HTERT RPE-1 (cell line): ENCODE results near the gene KCNK2.
"Not testable (repeated sequence)": the region's sequence is repeated elsewhere in the genome, so short reads cannot be mapped to it uniquely, and the experiment has no call there.

Experiments used
- in situ Hi-C: fragments of 300-500 bp; cut with MboI; formaldehyde crosslinking; loops from 4 replicates; pipeline ENCODE4 v1.14.3; 2020; ENCODE audit warnings: low sequenced_read_pairs

KCNK2 gene

GRCh38 chr1:215147024-215147423, 64.5 kb downstream of the KCNK2 start:
- in situ Hi-C loops: no loop called here

DNA sequence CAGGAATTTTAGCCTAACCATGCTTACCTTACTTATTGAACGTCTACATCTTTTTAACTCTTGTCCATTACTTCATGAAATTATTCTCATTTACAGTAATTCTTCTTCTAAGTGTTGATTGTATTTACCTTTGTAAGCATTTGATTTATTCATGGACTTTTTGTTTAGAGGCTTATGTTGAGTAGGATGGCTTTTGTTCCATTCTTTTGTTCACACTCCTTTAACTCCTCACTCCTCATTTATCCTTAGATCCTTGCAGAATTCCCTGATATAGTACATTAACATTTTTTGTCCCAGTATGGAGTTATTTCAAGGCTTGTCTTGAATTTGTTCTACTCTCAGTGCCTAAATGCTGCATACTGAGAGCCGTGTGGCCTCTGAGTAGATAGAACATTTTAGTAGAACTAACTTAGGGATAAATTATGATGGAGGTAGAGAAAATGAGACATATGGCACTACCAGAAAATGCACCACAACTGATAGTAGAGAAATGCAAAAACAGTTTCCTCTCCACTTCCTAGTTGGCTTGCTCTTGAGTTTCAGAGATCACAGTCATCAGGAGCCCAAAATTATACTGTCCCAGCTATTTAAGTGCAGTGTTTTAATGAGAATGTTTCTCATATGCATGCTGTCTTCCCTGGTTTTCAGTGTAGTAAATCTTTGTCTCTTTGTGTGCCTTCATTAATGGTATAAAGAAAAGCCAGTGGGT, 69.5 kb downstream of the KCNK2 start:
- in situ Hi-C loops: no loop called here

- in situ Hi-C loops: no loop called here
Measured at GRCh38 chr1:215156232-215156631, 73.7 kb downstream of the KCNK2 start.

DNA sequence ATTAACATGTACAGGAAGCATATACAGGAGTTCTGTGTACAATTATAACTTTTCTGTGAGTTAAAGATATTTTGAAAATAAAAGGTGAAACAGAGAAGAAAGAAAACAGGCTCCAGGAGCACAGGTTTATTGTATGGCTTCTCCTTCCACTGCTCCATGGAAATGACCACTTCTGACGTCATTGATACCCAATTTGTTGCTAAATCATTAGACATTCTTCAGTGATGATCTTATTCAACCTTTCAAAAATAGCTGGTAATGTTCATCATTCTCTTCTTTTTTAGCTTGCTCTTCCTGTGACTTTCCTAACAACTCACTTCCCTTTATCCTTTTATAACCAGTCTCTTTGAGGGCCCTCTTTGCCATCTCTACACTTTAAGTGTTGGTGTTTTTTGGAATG, 77.8 kb downstream of the KCNK2 start:
- in situ Hi-C loops: no loop called here

DNA sequence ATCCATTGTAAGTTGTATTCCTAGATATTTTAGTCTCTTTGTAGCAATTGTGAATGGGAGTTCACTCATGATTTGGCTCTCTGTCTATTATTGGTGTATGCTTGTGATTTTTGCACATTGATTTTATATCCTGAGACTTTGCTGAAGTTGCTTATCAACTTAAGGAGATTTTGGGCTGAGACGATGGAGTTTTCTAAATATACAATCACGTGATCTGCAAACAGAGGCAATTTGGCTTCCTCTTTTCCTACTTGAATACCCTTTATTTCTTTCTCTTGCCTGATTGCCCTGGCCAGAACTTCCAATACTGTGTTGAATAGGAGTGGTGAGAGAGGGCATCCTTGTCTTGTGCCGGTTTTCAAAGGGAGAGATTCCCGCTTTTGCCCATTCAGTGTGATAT, 80.6 kb downstream of the KCNK2 start:
- in situ Hi-C loops: not testable (repeated sequence)

DNA sequence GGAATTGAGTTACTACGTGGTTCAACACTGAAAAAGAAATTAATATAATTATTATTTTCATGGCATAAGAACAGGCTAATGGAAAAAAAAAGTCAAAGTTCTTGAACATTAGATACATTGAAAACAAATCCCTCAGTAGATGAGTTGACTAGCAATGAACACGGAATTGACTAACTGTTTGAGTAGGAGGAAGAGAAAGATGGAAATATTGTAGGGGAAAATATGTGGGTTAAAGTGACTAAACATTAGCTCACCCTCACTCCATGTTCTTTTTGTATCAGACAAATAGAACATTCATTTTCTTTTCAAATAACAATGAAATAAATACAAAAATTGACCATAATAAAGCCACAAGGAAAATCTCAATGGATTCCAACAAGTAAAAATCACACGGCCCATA, 84.3 kb downstream of the KCNK2 start:
- in situ Hi-C loops: no loop called here

DNA sequence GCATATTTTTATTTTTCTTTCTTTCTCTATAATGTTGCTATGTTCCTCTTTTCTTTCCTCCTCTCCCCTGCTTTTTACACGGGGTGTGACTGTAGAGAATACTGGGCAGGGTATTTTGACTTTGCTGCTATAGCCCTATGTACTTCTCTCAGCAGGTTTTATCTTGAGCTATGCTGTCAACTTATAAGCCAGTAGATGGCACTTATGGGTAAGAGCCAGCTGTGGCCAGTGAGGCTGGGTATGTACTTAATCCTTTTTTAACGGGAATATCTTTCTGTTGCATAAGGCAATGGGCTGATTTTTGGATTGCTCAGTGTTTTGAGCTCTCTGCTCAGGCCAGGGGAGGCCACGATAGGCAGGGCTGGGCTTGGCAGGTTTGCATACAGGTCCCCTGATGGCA, 99.0 kb downstream of the KCNK2 start:
- in situ Hi-C loops: no loop called here

- in situ Hi-C loops: no loop called here
Measured at GRCh38 chr1:215185067-215185620, 102.6 kb downstream of the KCNK2 start.

DNA sequence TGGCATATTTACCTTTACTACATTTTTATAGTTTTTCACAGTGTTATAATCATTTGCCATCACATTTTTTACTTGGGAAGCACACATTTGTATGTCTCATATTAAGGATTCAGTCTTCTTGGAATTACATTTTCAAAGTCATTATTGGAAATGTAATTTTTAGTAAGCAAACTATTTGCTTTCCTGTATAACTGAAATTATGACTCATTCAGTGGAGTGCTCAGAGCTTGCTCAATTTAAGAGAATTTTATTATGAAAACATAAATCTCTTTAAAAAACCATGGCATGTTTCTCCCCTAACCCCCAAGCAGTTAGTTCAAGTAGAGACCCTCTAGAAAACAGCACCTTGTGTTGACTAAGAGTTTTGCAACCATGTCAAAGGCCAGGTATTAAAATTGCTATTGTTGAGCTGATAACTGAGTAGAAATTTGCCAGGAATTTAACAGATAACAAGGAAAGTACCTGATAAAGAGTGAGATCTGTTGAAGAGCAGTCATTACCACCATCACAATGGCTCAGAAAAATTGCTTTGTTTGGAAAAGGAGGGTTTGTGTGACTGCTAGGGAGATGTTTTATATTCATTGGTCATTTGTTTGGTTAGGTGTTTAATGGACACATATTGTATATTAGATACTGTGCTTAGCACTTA, 105.9 kb downstream of the KCNK2 start:
- in situ Hi-C loops: no loop called here

DNA sequence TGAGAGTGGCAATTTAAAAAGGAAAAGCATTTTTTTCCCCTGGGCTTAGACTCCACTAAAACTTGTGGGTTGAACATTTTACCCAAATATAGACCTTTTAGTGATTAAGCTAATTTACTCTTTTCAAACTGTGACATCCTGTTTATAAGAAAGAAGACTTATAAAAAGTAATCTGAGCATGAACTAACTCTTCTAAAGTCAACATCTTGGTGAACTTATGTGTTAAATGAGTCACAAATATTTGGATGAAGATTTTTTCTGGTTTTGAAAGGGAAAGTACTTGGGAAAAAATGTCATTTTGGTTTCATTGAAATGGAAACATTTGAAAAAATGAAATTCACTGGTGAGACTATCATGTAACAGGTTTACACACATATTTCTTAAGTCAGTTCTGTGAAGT, 109.8 kb downstream of the KCNK2 start:
- in situ Hi-C loops: no loop called here

DNA sequence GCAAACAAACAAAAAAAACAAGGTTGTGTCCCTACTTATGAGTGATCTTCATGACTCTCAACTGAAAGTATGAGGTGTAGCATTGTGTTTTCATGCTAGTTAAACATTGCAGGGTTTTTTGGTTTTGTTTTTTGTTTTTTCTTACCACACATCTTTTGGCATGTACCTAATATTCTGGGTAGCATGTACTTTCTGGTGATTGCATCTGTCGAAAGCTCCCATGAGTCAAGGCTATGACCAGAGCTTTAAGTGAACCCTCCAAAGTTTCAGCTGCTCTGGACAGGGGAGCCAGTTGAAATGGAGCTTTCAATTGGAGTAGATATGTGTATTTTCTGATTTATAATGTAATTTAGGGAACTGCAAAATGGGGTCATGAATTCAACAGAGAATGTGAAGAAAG, 115.5 kb downstream of the KCNK2 start:
- in situ Hi-C loops: no loop called here

DNA sequence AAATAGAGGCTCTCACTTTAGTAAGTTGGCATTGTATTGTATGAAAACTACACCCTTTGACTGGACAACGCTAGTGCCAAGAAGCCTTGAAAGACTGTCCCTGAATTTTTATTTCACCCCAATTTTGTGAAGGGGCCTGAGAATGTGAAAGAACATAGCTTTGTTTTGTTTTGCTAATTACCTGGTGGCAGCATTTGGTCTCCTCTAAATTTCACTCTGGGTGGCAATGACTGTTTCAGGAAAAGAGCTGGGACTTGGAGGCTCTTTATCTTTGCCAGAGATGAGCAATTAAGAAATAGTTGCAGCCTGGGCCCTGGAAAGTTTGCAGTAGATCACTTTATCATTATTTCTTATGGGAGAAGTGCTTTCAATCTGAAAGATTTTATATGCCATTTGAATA, 117.6 kb downstream of the KCNK2 start:
- in situ Hi-C loops: no loop called here

- in situ Hi-C loops: no loop called here
Measured at GRCh38 chr1:215201283-215201682, 118.7 kb downstream of the KCNK2 start.

- in situ Hi-C loops: no loop called here
Measured at GRCh38 chr1:215202868-215203267, 120.3 kb downstream of the KCNK2 start.

- in situ Hi-C loops: no loop called here
Measured at GRCh38 chr1:215210167-215210566, 127.6 kb downstream of the KCNK2 start.

DNA sequence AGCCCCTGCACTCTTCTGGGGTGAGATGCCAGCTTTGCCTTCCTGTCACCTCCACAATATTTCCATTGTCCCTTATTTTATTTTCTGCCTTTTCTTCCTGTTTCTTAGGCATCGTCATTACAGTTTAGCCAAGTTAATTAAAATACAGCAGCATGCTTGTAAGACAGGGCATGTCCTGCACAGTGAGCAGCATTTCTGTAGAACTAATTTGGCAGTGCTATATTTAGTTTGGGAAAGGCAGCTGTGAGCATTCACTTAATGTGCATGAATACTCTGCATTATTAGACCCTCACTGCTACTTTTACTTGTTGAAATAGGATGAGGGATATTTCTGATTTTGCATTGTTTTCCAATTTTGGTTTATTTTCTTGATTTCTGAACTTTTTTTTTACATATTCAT, 133.3 kb downstream of the KCNK2 start:
- in situ Hi-C loops: no loop called here

DNA sequence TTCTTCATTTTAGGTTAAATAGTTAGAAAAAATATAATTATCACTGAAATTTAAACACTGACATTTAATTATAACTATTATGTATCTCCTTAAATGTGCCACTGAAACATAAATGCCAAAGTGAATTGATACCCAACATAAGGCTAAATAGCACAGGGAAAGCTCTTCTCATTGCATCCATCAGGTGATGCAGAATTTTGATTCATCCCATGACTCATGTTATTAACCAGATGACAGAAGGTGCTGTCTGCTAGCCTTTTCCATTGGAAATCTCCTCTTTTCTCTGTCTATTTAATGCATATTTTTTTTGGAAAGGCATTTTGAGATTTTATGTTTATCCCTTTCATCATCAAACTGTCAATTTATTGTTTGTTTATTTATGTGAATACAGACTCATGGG, 136.8 kb downstream of the KCNK2 start:
- in situ Hi-C loops: no loop called here

DNA sequence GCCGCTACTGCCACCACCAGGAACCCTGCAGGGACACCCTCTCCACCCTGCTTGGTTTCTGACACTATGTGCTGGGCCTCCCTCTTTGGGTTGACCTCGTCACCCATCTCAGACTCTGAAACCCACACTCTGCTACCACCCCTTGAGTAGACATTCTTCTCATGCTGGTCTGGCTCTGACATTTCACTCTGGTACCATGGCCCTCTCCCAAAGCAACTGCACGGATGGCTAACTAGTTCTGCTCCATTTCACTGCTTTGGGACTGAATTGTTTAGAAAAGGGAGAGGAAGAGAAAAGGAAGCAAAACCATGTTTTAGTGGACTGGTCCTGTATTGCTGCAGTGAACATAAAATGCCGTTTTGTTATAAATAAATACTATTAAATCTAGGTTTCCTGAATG, 137.8 kb downstream of the KCNK2 start:
- in situ Hi-C loops: no loop called here

DNA sequence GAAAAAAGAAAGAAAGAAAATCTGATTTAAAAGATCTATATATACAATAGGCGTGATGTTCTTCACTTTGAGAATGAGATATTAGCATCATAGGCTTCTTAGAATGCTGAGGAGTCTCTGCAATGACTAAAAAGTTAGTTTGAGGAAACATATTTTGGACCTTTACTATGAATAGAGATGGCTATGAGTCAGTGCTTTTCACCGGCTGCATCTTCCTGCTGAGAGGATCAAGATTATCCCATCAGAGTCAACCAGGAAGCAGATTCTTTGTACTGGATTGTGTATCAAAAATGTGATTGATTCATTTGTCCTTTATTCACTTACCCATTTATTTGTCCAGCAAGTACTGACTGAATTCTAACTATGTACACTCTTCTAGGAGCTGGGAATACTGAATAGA, 144.2 kb downstream of the KCNK2 start:
- in situ Hi-C loops: no loop called here

- in situ Hi-C loops: no loop called here
Measured at GRCh38 chr1:215228193-215228592, 145.7 kb downstream of the KCNK2 start.

DNA sequence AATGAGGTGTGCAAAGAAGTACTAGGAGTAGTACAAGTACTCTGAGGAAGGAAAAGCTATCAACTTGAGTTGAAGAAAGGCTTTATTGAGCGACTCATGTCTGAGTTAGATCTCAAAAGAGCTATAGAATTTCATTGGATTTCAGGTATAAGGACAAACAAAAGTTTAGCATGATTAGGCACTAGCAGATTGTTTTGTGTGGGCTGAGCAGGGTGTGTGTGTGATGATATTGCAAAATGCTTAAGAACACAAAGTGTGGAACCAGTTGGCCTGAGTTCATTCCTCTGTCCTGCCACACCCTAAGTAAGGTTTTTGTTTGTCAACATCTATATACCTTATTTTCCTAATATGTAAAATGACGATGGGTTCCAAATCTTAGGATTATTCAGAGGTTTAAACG, 158.9 kb downstream of the KCNK2 start:
- in situ Hi-C loops: no loop called here

DNA sequence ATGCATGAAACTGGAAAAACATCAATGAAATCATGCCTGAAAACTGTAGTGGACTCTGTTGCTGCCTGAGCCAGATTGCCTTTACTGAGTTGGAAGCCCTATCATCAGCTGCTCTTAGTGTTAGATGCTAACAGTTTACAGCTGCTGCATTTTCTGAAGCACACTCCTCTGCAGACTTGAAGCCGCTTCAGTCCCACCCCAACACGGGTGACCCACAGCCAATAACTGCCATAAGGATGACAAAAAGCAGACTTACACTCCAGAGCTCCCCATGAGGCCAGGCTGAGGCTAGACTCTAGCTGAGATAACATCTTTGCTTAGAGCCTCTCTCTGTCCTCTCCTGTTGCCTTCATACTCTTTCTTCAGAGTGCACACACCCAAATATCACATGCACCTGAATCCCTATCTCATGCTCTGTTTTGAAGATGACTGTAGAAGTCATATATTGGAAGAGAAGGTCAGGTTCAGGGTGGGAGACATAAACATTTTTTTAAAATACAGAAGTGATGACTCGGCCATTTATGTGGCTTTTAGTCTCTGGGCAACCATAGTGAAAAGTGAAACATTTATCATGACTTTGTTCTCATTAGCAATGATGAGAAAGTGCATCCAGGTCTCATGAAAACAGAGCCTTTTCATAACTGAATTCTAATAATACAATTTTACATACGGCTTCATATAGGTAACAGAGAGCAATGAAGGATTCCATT, 161.0 kb downstream of the KCNK2 start:
- in situ Hi-C loops: no loop called here
